HUES48 (cell line): Measurements from ENCODE around the gene SLC25A36.
A peak's percentile ranks its signal among the peaks of the same experiment; 100 is the strongest.
"Not testable (repeated sequence)": the region's sequence is repeated elsewhere in the genome, so short reads cannot be mapped to it uniquely, and the experiment has no call there.

Experiments used
- H3K27ac ChIP-seq: one replicate; pipeline ENCODE4 v1.7.0; 2013; ENCODE audit warnings: low read depth, low read length, inconsistent platforms
- H3K27me3 ChIP-seq: 2 replicates; pipeline ENCODE4 v1.6.1; 2013; ENCODE audit warnings: mild to moderate bottlenecking, low read length; ENCODE audit not compliant: control insufficient read depth, insufficient read depth
- H3K36me3 ChIP-seq: 2 replicates; pipeline ENCODE4 v1.6.1; 2013; ENCODE audit warnings: low read length; ENCODE audit not compliant: control insufficient read depth, insufficient read depth
- H3K4me1 ChIP-seq: 2 replicates; pipeline ENCODE4 v1.6.1; 2013; ENCODE audit warnings: mild to moderate bottlenecking, low read length; ENCODE audit not compliant: control insufficient read depth, insufficient read depth
- H3K4me3 ChIP-seq: 2 replicates; pipeline ENCODE4 v1.5.1; 2013; ENCODE audit warnings: mild to moderate bottlenecking, low read depth, low read length
- H3K9ac ChIP-seq: 2 replicates; pipeline ENCODE4 v1.6.1; 2013; ENCODE audit warnings: mild to moderate bottlenecking, low read depth, low read length, moderate library complexity
- H3K9me3 ChIP-seq: 2 replicates; pipeline ENCODE4 v1.6.1; 2013; ENCODE audit warnings: low read length; ENCODE audit not compliant: control insufficient read depth, insufficient read depth

SLC25A36 gene

GRCh38 chr3:140931801-140932200 is 9.8 kb upstream of the SLC25A36 start:
- Histone ChIP-seq H3K27ac (no peak overlapping the region), H3K27me3 (no peaks in the 10 kb centered on the region), H3K9ac (no peak overlapping the region), H3K4me1 (no peaks in the 10 kb centered on the region), H3K4me3 (no peak overlapping the region), H3K36me3 (no peaks in the 10 kb centered on the region), H3K9me3 (no peaks in the 10 kb centered on the region)

GRCh38 chr3:140933109-140933508 is 8.5 kb upstream of the SLC25A36 start:
- H3K4me3 ChIP-seq, result no peak overlapping the region
- H3K9ac ChIP-seq, result no peak overlapping the region
- H3K36me3 ChIP-seq, result no peaks in the 10 kb centered on the region
- H3K27me3 ChIP-seq, result no peaks in the 10 kb centered on the region
- no peaks in the 10 kb centered on the region for H3K4me1 ChIP-seq
- H3K9me3 ChIP-seq, result no peaks in the 10 kb centered on the region
- H3K27ac ChIP-seq, result no peak overlapping the region

- H3K27me3 ChIP-seq, result no peaks in the 10 kb centered on the region
These were observed 8.1 kb upstream of the SLC25A36 start for GRCh38 chr3:140933552-140933951.

GRCh38 chr3:140939305-140939704 is 2.3 kb upstream of the SLC25A36 start:
- H3K9me3 ChIP-seq, H3K27me3 ChIP-seq, H3K36me3 ChIP-seq, H3K9ac ChIP-seq, H3K27ac ChIP-seq, H3K4me3 ChIP-seq: not testable (repeated sequence)
- peaks cover 12% of the 10 kb centered on the region for H3K4me1 ChIP-seq

More at GRCh38 chr3:140933552-140933951, 8.1 kb upstream of the SLC25A36 start:
- no peaks in the 10 kb centered on the region for H3K9me3 ChIP-seq
- H3K36me3 ChIP-seq, result no peaks in the 10 kb centered on the region
- H3K9ac ChIP-seq, result no peak overlapping the region
- no peak overlapping the region for H3K27ac ChIP-seq
- H3K4me1 ChIP-seq, result no peaks in the 10 kb centered on the region
- H3K4me3 ChIP-seq, result no peak overlapping the region

- H3K4me3 ChIP-seq, result peak overlapping the region; percentile 96
- H3K9me3 ChIP-seq, result no peaks in the 10 kb centered on the region
- H3K9ac ChIP-seq, result peak overlapping the region; percentile 97
- peak overlapping the region; percentile 99 for H3K27ac ChIP-seq
- H3K27me3 ChIP-seq, result no peaks in the 10 kb centered on the region
- H3K4me1 ChIP-seq, result peaks cover 13% of the 10 kb centered on the region
- 0 out of 2 replicates have a peak, but pooled peaks cover 3% of the 10 kb centered on the region for H3K36me3 ChIP-seq
These were observed 574 bp upstream of the SLC25A36 start for GRCh38 chr3:140941090-140941433.

- Histone ChIP-seq H3K4me1 (peaks cover 13% of the 10 kb centered on the region), H3K9ac (peak overlapping the region; percentile 98), H3K27me3 (no peaks in the 10 kb centered on the region), H3K9me3 (no peaks in the 10 kb centered on the region), H3K36me3 (peaks cover 6% of the 10 kb centered on the region; the same call in 1 of the 2 replicates), H3K27ac (peak overlapping the region; percentile 99), H3K4me3 (peak overlapping the region; percentile 96)
These were observed 827 bp downstream of the SLC25A36 start for GRCh38 chr3:140942221-140943104.

- Histone ChIP-seq H3K9ac (no peak overlapping the region), H3K27me3 (no peaks in the 10 kb centered on the region), H3K36me3 (peaks cover 9% of the 10 kb centered on the region; the same call in 1 of the 2 replicates), H3K9me3 (no peaks in the 10 kb centered on the region), H3K27ac (no peak overlapping the region), H3K4me1 (peaks cover 16% of the 10 kb centered on the region), H3K4me3 (peak overlapping the region; percentile 96)
These were observed 2.3 kb downstream of the SLC25A36 start for GRCh38 chr3:140943781-140944552.

GRCh38 chr3:140948460-140949249 is 7.0 kb downstream of the SLC25A36 start:
- Histone ChIP-seq H3K27ac (no peak overlapping the region), H3K4me1 (peaks cover 31% of the 10 kb centered on the region)

GRCh38 chr3:140950144-140950543 is 8.5 kb downstream of the SLC25A36 start:
- no peak overlapping the region for H3K9ac ChIP-seq
- peaks cover 6% of the 10 kb centered on the region; the same call in 1 of the 2 replicates for H3K36me3 ChIP-seq
- H3K27ac ChIP-seq, result no peak overlapping the region
- H3K9me3 ChIP-seq, result no peaks in the 10 kb centered on the region
- no peak overlapping the region for H3K4me3 ChIP-seq
- no peaks in the 10 kb centered on the region for H3K27me3 ChIP-seq
- peaks cover 27% of the 10 kb centered on the region for H3K4me1 ChIP-seq

More at GRCh38 chr3:140948460-140949249, 7.0 kb downstream of the SLC25A36 start:
- H3K27me3 ChIP-seq, result no peaks in the 10 kb centered on the region
- no peak overlapping the region for H3K9ac ChIP-seq
- H3K36me3 ChIP-seq, result peaks cover 9% of the 10 kb centered on the region; the same call in 1 of the 2 replicates
- no peak overlapping the region for H3K4me3 ChIP-seq
- H3K9me3 ChIP-seq, result no peaks in the 10 kb centered on the region

- Histone ChIP-seq H3K36me3 (peaks cover 6% of the 10 kb centered on the region; the same call in 1 of the 2 replicates), H3K27ac (no peak overlapping the region), H3K4me1 (peaks cover 27% of the 10 kb centered on the region), H3K27me3 (no peaks in the 10 kb centered on the region), H3K4me3 (no peak overlapping the region), H3K9ac (no peak overlapping the region), H3K9me3 (no peaks in the 10 kb centered on the region)
These were observed 9.2 kb downstream of the SLC25A36 start for GRCh38 chr3:140950863-140951262.
